ENCODE results near the gene PIPOX.

The PIPOX gene

GRCh38 chr17:29019475-29020181 lies 23.3 kb upstream of the PIPOX start:
- no peak for DNase-seq (ENCODE audit: low spot score)

GRCh38 chr17:29020576-29020975 lies 22.4 kb upstream of the PIPOX start:
- no peak for DNase-seq (ENCODE audit: low spot score)

GRCh38 chr17:29021226-29021625 lies 21.7 kb upstream of the PIPOX start:
- no peak for DNase-seq (ENCODE audit: low spot score)

- no peak for DNase-seq (ENCODE audit: low spot score)
Measured at GRCh38 chr17:29022074-29022473, 20.9 kb upstream of the PIPOX start.

GRCh38 chr17:29024316-29024952 lies 18.5 kb upstream of the PIPOX start:
- DNase-seq (ENCODE audit: low spot score): no peak

- no peak for DNase-seq (ENCODE audit: low spot score)
Measured at GRCh38 chr17:29031488-29031887, 11.5 kb upstream of the PIPOX start.

- DNase-seq (ENCODE audit: low spot score): no peak
Measured at GRCh38 chr17:29032013-29032856, 10.7 kb upstream of the PIPOX start.

GRCh38 chr17:29032857-29033197 lies 10.1 kb upstream of the PIPOX start:
- no peak for DNase-seq (ENCODE audit: low spot score)

GRCh38 chr17:29034510-29034909 lies 8.4 kb upstream of the PIPOX start:
- DNase-seq (ENCODE audit: low spot score): no peak

- no peak for DNase-seq (ENCODE audit: low spot score)
Measured at GRCh38 chr17:29036584-29036983, 6.4 kb upstream of the PIPOX start.

GRCh38 chr17:29037739-29038084 lies 5.2 kb upstream of the PIPOX start:
- no peak for DNase-seq (ENCODE audit: low spot score)

GRCh38 chr17:29038085-29038795 lies 4.7 kb upstream of the PIPOX start:
- DNase-seq (ENCODE audit: low spot score): no peak

GRCh38 chr17:29039764-29040598 lies 3.0 kb upstream of the PIPOX start:
- DNase-seq (ENCODE audit: low spot score): peak; percentile 30

- no peak for DNase-seq (ENCODE audit: low spot score)
Measured at GRCh38 chr17:29041091-29041490, 1.9 kb upstream of the PIPOX start.

GRCh38 chr17:29041571-29041970 lies 1.4 kb upstream of the PIPOX start:
- DNase-seq (ENCODE audit: low spot score): no peak

- no peak for DNase-seq (ENCODE audit: low spot score)
Measured at GRCh38 chr17:29042026-29042678, 789 bp upstream of the PIPOX start.

GRCh38 chr17:29043539-29044145 lies 701 bp downstream of the PIPOX start:
- DNase-seq (ENCODE audit: low spot score): no peak

GRCh38 chr17:29045026-29045425 lies 2.1 kb downstream of the PIPOX start:
- DNase-seq (ENCODE audit: low spot score): no peak

GRCh38 chr17:29045734-29046472 lies 3.0 kb downstream of the PIPOX start:
- DNase-seq (ENCODE audit: low spot score): no peak

GRCh38 chr17:29046473-29046839 lies 3.5 kb downstream of the PIPOX start:
- no peak for DNase-seq (ENCODE audit: low spot score)
